Gastrocnemius medialis (tissue), 4 donors: Measurements from ENCODE around the gene TTC28. TPM values are rescaled to one million over a fixed set of nuclear protein-coding genes. Genes with fewer than 3 reads are reported as not detected.
"Not testable (repeated sequence)": the region's sequence is repeated elsewhere in the genome, so short reads cannot be mapped to it uniquely, and the experiment has no call there.

ENCODE experiments used
- ATAC-seq, 2 donors: fragments of 150-250 bp; one replicate each; pipeline ENCODE4 v1.9.1; 2016
- DNase-seq, 2 donors: peaks; one replicate each; pipeline ENCODE4 v3.0.0-alpha.2; 2019
- H3K27ac ChIP-seq, 4 donors: fragments of 200-600 bp; sonication (generic); 1 replicate in 1 of 4; 2 replicates in 3 of 4; pipeline ENCODE4 v1.5.1; 2016 to 2018; ENCODE audit warnings: mild to moderate bottlenecking in 2 of 4, moderate library complexity in 1 of 4
- H3K27me3 ChIP-seq, 3 donors: fragments of 200-600 bp; sonication (generic) in 2 of 3; 1 replicate in 1 of 3; 2 replicates in 2 of 3; pipeline versions ENCODE4 v1.5.1 to v1.6.0; 2016 to 2019; ENCODE audit warnings: mild to moderate bottlenecking in 1 of 3, moderate library complexity in 1 of 3
- H3K36me3 ChIP-seq, 2 donors: fragments of 200-600 bp; sonication (generic) in 1 of 2; one replicate each; pipeline ENCODE4 v1.5.1; 2017 to 2018
- H3K4me1 ChIP-seq, 2 donors: fragments of 200-600 bp; sonication (generic) in 1 of 2; one replicate each; pipeline ENCODE4 v1.5.1; 2016 to 2017; ENCODE audit warnings: mild to moderate bottlenecking in 2 of 2
- H3K4me3 ChIP-seq, 4 donors: fragments of 200-600 bp; sonication (generic) in 3 of 4; 1 replicate in 1 of 4; 2 replicates in 3 of 4; pipeline ENCODE4 v1.5.1; 2016 to 2019; ENCODE audit warnings: mild to moderate bottlenecking in 2 of 4
- H3K9me3 ChIP-seq, 3 donors: fragments of 200-600 bp; sonication (generic) in 2 of 3; 1 replicate in 1 of 3; 2 replicates in 2 of 3; pipeline ENCODE4 v1.5.1; 2016 to 2019
- CTCF ChIP-seq, 5 experiments: fragments of 450-650 bp in 3 of 5; fragments of 200-600 bp in 2 of 5; sonication (generic) in 2 of 5; IDR thresholded peaks in 4 of 5; conservative IDR thresholded peaks in 1 of 5; 1 replicate in 4 of 5; 2 replicates in 1 of 5; pipeline ENCODE4 v1.5.1; 2016 to 2019; ENCODE audit warnings: antibody characterized with exemption in 5 of 5, mild to moderate bottlenecking in 3 of 5, moderate library complexity in 3 of 5
- POLR2A ChIP-seq, 2 donors: fragments of 450-650 bp; IDR thresholded peaks; one replicate each; pipeline ENCODE4 v1.6.1; 2017; ENCODE audit warnings: antibody characterized with exemption in 2 of 2, mild to moderate bottlenecking in 2 of 2, moderate library complexity in 2 of 2
- in situ Hi-C, 4 donors: fragments of 200-750 bp; cut with MboI; loops; one replicate each; pipeline versions ENCODE4 v1.15.0 to v1.8.0; 2017; ENCODE audit warnings: low sequenced_read_pairs in 4 of 4
- intact Hi-C: fragments of 100-400 bp; cut with DNase I; formaldehyde crosslinking; loops from one replicate; pipeline ENCODE4 v1.15.1; 2023; ENCODE audit warnings: low total_unique reads
- total RNA-seq, 4 donors: library from RNA; depleted of rRNA; stranded (reverse); fragments of >200 nt; gene quantifications; one replicate each; pipeline versions ENCODE4 v1.1.0 to v1.2.3, GENCODE V29; 2016

TTC28 gene
- total RNA-seq, 4 donors from 2014 or later, result 6.3 to 18.1 (median 8.4) TPM

GRCh38 chr22:28669387-28669786 is 10.3 kb downstream of the TTC28 start:
- H3K36me3 ChIP-seq, result no peaks in the 10 kb centered on the region
- H3K27me3 ChIP-seq, result no peaks in the 10 kb centered on the region
- no peaks in the 10 kb centered on the region for H3K4me1 ChIP-seq
- no peak overlapping the region for H3K27ac ChIP-seq
- H3K4me3 ChIP-seq, result no peak overlapping the region
- DNase-seq (no peak), ATAC-seq (no peak)
- intact Hi-C loops (no loop called here), in situ Hi-C loops (no loop called here)
- no peak for TF ChIP-seq CTCF (IDR thresholded peaks at IDR 0.05 in 4 of 5, conservative IDR thresholded peaks at IDR 0.05 in 1 of 5)
- no peak for TF ChIP-seq POLR2A (IDR thresholded peaks at IDR 0.05)
- H3K9me3 ChIP-seq, result no peaks in the 10 kb centered on the region

- H3K27me3 ChIP-seq, H3K4me1 ChIP-seq, H3K27ac ChIP-seq, H3K36me3 ChIP-seq, H3K9me3 ChIP-seq, DNase-seq, H3K4me3 ChIP-seq, ATAC-seq, in situ Hi-C loops, intact Hi-C loops: not testable (repeated sequence)
Observed at GRCh38 chr22:28663569-28663942, 16.1 kb downstream of the TTC28 start.

GRCh38 chr22:28658448-28658847 is 21.2 kb downstream of the TTC28 start:
- no peaks in the 10 kb centered on the region for H3K9me3 ChIP-seq
- no peak for DNase-seq
- no peaks in the 10 kb centered on the region for H3K27me3 ChIP-seq
- in situ Hi-C loops, result no loop called here
- H3K36me3 ChIP-seq, result no peaks in the 10 kb centered on the region
- TF ChIP-seq POLR2A (IDR thresholded peaks at IDR 0.05) (no peak), CTCF (IDR thresholded peaks at IDR 0.05 in 4 of 5, conservative IDR thresholded peaks at IDR 0.05 in 1 of 5) (no peak)
- no peak overlapping the region for H3K27ac ChIP-seq
- H3K4me1 ChIP-seq, result no peaks in the 10 kb centered on the region
- intact Hi-C loops, result no loop called here
- no peak for ATAC-seq
- no peak overlapping the region for H3K4me3 ChIP-seq

- intact Hi-C loops, result no loop called here
- TF ChIP-seq POLR2A (IDR thresholded peaks at IDR 0.05) (no peak), CTCF (IDR thresholded peaks at IDR 0.05 in 4 of 5, conservative IDR thresholded peaks at IDR 0.05 in 1 of 5) (no peak)
- in situ Hi-C loops, result no loop called here
Observed at GRCh38 chr22:28656181-28656580, 23.5 kb downstream of the TTC28 start.

GRCh38 chr22:28650463-28650862 is 29.2 kb downstream of the TTC28 start:
- Histone ChIP-seq H3K9me3 (no peaks in the 10 kb centered on the region), H3K4me1 (no peaks in the 10 kb centered on the region), H3K27ac (no peak overlapping the region), H3K27me3 (no peaks in the 10 kb centered on the region), H3K36me3 (no peaks in the 10 kb centered on the region), H3K4me3 (no peak overlapping the region)
- ATAC-seq, result no peak
- intact Hi-C loops (no loop called here), in situ Hi-C loops (no loop called here)
- no peak for TF ChIP-seq CTCF (IDR thresholded peaks at IDR 0.05 in 4 of 5, conservative IDR thresholded peaks at IDR 0.05 in 1 of 5)
- no peak for TF ChIP-seq POLR2A (IDR thresholded peaks at IDR 0.05)
- DNase-seq, result no peak

More at GRCh38 chr22:28656181-28656580, 23.5 kb downstream of the TTC28 start:
- no peak for ATAC-seq
- Histone ChIP-seq H3K4me3 (no peak overlapping the region), H3K27ac (no peak overlapping the region), H3K4me1 (no peaks in the 10 kb centered on the region), H3K9me3 (no peaks in the 10 kb centered on the region), H3K27me3 (no peaks in the 10 kb centered on the region), H3K36me3 (no peaks in the 10 kb centered on the region)
- DNase-seq, result no peak
